HepG2 (cell line): Measurements from ENCODE around the gene HMGB2. TPM values are rescaled to one million over a fixed set of nuclear protein-coding genes. Genes with fewer than 3 reads are reported as not detected.

Source experiments
- ATAC-seq: fragments of 200-7000 bp; cut with Tn5 transposase; 3 replicates; pipeline ENCODE4 v1.9.1; 2020; ENCODE audit warnings: mild to moderate bottlenecking, moderate library complexity
- BruUV-seq: library from RNA; stranded (reverse); fragments of 400-500 nt; replicated peaks from 2 replicates; lab custom pipeline; 2021; lab: Mats Ljungman, UMichigan
- CTCF ChIA-PET: fragments of 300-600 bp; formaldehyde crosslinking; extraction: SDS; loops from one replicate; lab custom pipeline; 2021; ENCODE audit warnings: low total read pairs, inconsistent platforms, low intra/inter-chr PET ratio; lab: Yijun Ruan, JAX
- POLR2A ChIA-PET: fragments of 350-600 bp; sonication (Branson Sonifier 250); formaldehyde crosslinking; loops from one replicate; lab custom pipeline; 2020; ENCODE audit warnings: antibody characterized with exemption, inconsistent platforms; lab: Yijun Ruan, JAX
- DNase-seq: peaks from one replicate; pipeline ENCODE4 v3.0.0-alpha.2; 2015; ENCODE audit warnings: low spot score
- FAIRE-seq: peaks from 3 replicates; lab custom pipeline; 2011; peaks lifted over from hg19 to GRCh38; lab: Jason Lieb, UNC
- H2AFZ ChIP-seq: one replicate; pipeline ENCODE4 v1.6.1; 2011; ENCODE audit warnings: low read length, inconsistent platforms
- H3K27ac ChIP-seq: fragments of 300-600 bp; 3 replicates; pipeline ENCODE4 v1.8.0; 2011; ENCODE audit warnings: mixed run types, mild to moderate bottlenecking, mixed read lengths, low read length, inconsistent platforms; ENCODE audit not compliant: insufficient read depth; ENCODE audit errors: extremely low read length
- H3K27me3 ChIP-seq, 2 experiments: fragments of 200-600 bp in 1 of 2; 2 replicates in 1 of 2; 3 replicates in 1 of 2; pipeline versions ENCODE4 v1.6.0 to v1.8.0; 2011; ENCODE audit warnings: low read length in 2 of 2, mild to moderate bottlenecking in 2 of 2, moderate library complexity in 2 of 2, inconsistent platforms in 1 of 2; ENCODE audit not compliant: insufficient read depth in 2 of 2, control insufficient read depth in 1 of 2
- H3K36me3 ChIP-seq, 2 experiments: fragments of 200-600 bp in 1 of 2; replicated peaks in 1 of 2; 2 replicates in 1 of 2; 3 replicates in 1 of 2; pipeline versions ENCODE4 v1.5.1 to v1.8.0; 2011; ENCODE audit warnings: low read length in 2 of 2, inconsistent platforms in 1 of 2; ENCODE audit not compliant: insufficient read depth in 2 of 2, control insufficient read depth in 1 of 2
- H3K4me1 ChIP-seq: 2 replicates; pipeline ENCODE4 v1.5.1; 2012; ENCODE audit warnings: low read length, inconsistent platforms; ENCODE audit not compliant: insufficient read depth
- H3K4me2 ChIP-seq: 2 replicates; pipeline ENCODE4 v1.6.0; 2011; ENCODE audit warnings: low read depth, low read length, inconsistent platforms
- H3K4me3 ChIP-seq, 3 experiments: fragments of 200-600 bp in 1 of 3; sonication (generic), shearing (Covaris generic) in 1 of 3; replicated peaks in 1 of 3; 2 replicates each; pipeline ENCODE4 v1.5.1; 2011 to 2016; ENCODE audit warnings: low read length in 3 of 3, inconsistent platforms in 2 of 3, low read depth in 2 of 3, mild to moderate bottlenecking in 2 of 3, control low read depth in 1 of 3, mixed read lengths in 1 of 3; ENCODE audit not compliant: insufficient read depth in 1 of 3
- H3K79me2 ChIP-seq: one replicate; pipeline ENCODE4 v1.6.1; 2011; ENCODE audit warnings: low read length, inconsistent platforms; ENCODE audit not compliant: insufficient read depth
- H3K9ac ChIP-seq: 2 replicates; pipeline ENCODE4 v1.6.0; 2011; ENCODE audit warnings: mild to moderate bottlenecking, low read depth, low read length, inconsistent platforms; ENCODE audit not compliant: insufficient read depth
- H3K9me3 ChIP-seq: 2 replicates; pipeline ENCODE4 v1.5.1; 2012; ENCODE audit warnings: mild to moderate bottlenecking, low read length
- H4K20me1 ChIP-seq: 2 replicates; pipeline ENCODE4 v1.6.0; 2011; ENCODE audit warnings: inconsistent platforms, mild to moderate bottlenecking, low read length, moderate library complexity; ENCODE audit not compliant: insufficient read depth
- ARID3A ChIP-seq: IDR thresholded peaks from 2 replicates; pipeline ENCODE4 v1.6.1; 2012; ENCODE audit warnings: low read depth, low read length, improper control_type of control experiment
- GATAD1 ChIP-seq: IDR thresholded peaks from 2 replicates; pipeline ENCODE4 v1.6.1; 2016; ENCODE audit warnings: missing genetic modification reagents, missing compliant biosample characterization
- HIVEP1 ChIP-seq: sonication (generic); formaldehyde crosslinking; IDR thresholded peaks from 2 replicates; pipeline ENCODE4 v1.4.0; 2020; ENCODE audit warnings: mild to moderate bottlenecking, missing genetic modification reagents
- MXI1 ChIP-seq: IDR thresholded peaks from 3 replicates; pipeline ENCODE4 v1.6.1; 2012; ENCODE audit warnings: low read depth, low read length, inconsistent platforms, borderline replicate concordance
- ONECUT2 ChIP-seq: sonication (generic); formaldehyde crosslinking; IDR thresholded peaks from 2 replicates; pipeline ENCODE4 v1.4.0; 2020; ENCODE audit warnings: missing genetic modification reagents
- RFX1 ChIP-seq: fragments of 450-650 bp; IDR thresholded peaks from 2 replicates; pipeline ENCODE4 v1.6.1; 2017
- ZNF10 ChIP-seq: sonication (generic); formaldehyde crosslinking; IDR thresholded peaks from 2 replicates; pipeline ENCODE4 v1.4.0; 2020; ENCODE audit warnings: mild to moderate bottlenecking, low read depth, missing genetic modification reagents, borderline replicate concordance
- ZNF292 ChIP-seq: sonication (generic); formaldehyde crosslinking; IDR thresholded peaks from 2 replicates; pipeline ENCODE4 v1.8.1; 2022; ENCODE audit warnings: mild to moderate bottlenecking, low read depth, missing genetic modification reagents, borderline replicate concordance
- ZSCAN22 ChIP-seq: sonication (generic); formaldehyde crosslinking; IDR thresholded peaks from 2 replicates; pipeline ENCODE4 v1.4.0; 2020; ENCODE audit warnings: mild to moderate bottlenecking, missing genetic modification reagents
- WGBS: methylation state at CpG from one replicate; pipeline ENCODE4 v1.1.6; 2017; ENCODE audit warnings: low lambda C conversion rate; 5-methylcytosine and 5-hydroxymethylcytosine counted together
- in situ Hi-C: cut with HindIII; loops from 2 replicates; pipeline ENCODE4 v1.10.0; 2017; ENCODE audit warnings: low pct_unique_long_range_greater_than_20kb; ENCODE audit not compliant: extremely low pct_ligation_motif_present
- intact Hi-C: fragments of 100-400 bp; cut with micrococcal nuclease; formaldehyde crosslinking; loops from one replicate; pipeline ENCODE4 v1.10.0; 2022; ENCODE audit not compliant: unreplicated experiment
- polyA plus RNA-seq, 8 experiments: library from polyadenylated mRNA; depleted of rRNA in 3 of 8; stranded (reverse) in 7 of 8; unstranded in 1 of 8; fragments of >200 nt; fragmentation: Illumina TruSeq in 4 of 8; extraction: Trizol in 4 of 8; gene quantifications; 2 replicates each; pipeline versions ENCODE4 v1.2.1 to v1.2.3, GENCODE V29; 2011 to 2016; ENCODE audit warnings: low read depth in 4 of 8, missing spikeins in 1 of 8, mixed read lengths in 1 of 8; ENCODE audit not compliant: insufficient read depth in 1 of 8
- total RNA-seq, 5 experiments: library from RNA; depleted of rRNA; stranded (reverse); fragments of >200 nt; fragmentation: Illumina TruSeq; extraction: Trizol; gene quantifications; 2 replicates each; pipeline ENCODE4 v1.2.3, GENCODE V29; 2016; ENCODE audit warnings: low read depth in 1 of 5
- TF ChIP-seq, protein P1 (sequence below): sonication (generic); formaldehyde crosslinking; IDR thresholded peaks from 2 replicates; pipeline ENCODE4 v1.4.0; 2020; ENCODE audit warnings: missing genetic modification reagents, borderline replicate concordance
- TF ChIP-seq, protein P2 (sequence below): sonication (generic); formaldehyde crosslinking; IDR thresholded peaks from 2 replicates; pipeline ENCODE4 v1.5.0; 2020; ENCODE audit warnings: mild to moderate bottlenecking, missing genetic modification reagents

HMGB2 gene
- total and polyA plus RNA-seq, 2 of the 13 experiments (the other 11 are each of a cell fraction or from before 2014, with no cell fraction given), result 90.5 to 332 TPM

DNA sequence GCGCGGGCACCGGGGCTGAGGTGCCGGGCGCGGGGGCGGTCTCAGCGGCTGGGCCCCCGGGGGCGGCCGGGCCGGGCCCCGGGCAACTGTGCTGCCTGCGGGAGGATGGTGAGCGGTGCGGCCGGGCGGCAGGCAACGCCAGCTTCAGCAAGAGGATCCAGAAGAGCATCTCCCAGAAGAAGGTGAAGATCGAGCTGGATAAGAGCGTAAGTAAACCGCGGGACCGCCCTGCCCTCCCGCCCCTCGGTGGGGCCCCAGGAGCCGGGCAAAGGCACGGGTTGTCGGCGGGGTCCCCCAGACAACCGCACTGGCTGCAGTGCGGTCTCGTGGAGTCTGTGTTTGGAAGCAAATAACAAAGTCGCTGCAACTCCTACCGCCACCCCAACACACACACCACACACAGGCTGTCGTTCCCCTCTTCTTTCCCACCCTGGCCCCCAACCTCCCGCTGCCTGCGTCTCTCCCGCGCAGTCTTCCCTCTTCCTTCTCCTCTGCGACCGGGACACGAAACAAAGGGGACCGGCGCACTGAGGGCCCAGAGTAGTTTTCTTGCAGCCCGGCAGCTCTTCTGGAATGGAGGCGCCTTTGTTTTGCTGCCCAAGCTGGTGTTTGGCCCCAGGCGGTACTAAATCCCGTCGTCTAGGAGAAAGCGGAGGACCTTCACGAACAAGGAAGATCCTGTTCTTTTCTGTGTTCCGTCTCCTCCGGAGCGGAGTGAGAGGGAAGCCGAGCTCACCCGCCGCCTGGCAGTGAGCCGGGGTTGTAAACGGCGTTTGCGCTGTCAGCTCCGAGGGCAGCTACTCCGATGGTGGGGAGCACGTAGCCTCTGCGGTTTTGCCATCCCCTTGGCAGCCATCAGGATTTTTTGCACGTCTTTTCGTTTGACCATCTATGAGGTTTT is 37.4 kb upstream of the HMGB2 start (continued):
- TF ChIP-seq, protein P1, sequence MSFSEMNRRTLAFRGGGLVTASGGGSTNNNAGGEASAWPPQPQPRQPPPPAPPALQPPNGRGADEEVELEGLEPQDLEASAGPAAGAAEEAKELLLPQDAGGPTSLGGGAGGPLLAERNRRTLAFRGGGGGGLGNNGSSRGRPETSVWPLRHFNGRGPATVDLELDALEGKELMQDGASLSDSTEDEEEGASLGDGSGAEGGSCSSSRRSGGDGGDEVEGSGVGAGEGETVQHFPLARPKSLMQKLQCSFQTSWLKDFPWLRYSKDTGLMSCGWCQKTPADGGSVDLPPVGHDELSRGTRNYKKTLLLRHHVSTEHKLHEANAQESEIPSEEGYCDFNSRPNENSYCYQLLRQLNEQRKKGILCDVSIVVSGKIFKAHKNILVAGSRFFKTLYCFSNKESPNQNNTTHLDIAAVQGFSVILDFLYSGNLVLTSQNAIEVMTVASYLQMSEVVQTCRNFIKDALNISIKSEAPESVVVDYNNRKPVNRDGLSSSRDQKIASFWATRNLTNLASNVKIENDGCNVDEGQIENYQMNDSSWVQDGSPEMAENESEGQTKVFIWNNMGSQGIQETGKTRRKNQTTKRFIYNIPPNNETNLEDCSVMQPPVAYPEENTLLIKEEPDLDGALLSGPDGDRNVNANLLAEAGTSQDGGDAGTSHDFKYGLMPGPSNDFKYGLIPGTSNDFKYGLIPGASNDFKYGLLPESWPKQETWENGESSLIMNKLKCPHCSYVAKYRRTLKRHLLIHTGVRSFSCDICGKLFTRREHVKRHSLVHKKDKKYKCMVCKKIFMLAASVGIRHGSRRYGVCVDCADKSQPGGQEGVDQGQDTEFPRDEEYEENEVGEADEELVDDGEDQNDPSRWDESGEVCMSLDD (CRISPR knock-in tag), result 0 out of 2 replicates have a peak, but pooled peaks have one; percentile 34
- TF ChIP-seq ZNF292 (CRISPR knock-in tag), result peak; percentile 56; the same call in 1 of the 2 replicates

DNA sequence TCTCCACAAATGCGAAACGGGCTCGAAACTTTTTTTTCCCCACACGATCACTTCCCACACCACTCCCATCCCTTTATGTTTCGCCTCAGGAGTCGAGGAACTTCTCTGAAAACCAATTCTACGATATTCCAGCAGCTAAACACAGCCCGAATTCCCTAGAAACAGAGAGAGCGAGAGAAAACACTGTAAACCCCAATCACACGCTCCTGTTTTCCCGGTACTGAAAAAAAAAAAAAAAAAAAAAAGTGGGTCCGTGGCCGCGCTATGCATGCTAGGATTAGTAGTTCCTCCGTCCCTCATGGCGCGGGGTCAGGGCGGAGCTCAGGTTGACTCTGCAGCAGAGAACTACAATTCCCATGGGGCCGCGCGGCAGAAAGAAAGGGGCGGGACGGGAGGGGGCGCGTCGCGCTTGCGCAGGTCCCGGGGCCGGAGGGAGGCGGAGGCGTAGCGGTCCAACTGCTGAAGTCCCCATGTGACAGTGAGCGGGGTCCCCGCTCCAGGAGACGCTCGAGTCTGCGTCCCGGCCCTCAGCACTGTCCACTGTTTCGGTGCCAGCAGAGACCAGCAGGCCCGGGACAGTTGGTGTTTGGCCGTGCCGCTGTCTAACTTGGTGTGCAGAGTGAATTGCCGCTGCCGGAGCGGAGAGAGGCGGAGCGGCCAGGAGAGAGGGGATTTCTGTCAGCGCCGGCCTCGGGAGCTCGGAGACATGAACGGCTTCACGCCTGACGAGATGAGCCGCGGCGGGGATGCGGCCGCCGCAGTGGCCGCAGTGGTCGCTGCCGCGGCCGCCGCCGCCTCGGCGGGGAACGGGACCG is 36.5 kb upstream of the HMGB2 start, which contains the start of gene SAP30:
SAP30 (plus strand) TSS at position 478 of the 815 bp plus-strand sequence; CDS start at position 707, 229 bp downstream.
- Histone ChIP-seq H4K20me1 (no peaks in the 10 kb centered on the region), H3K27me3 (no peaks in the 10 kb centered on the region; a peak in 1 of 5 replicates), H3K36me3 (peaks cover 0 to 2% of the 10 kb centered on the region in 2 experiments; a peak in 3 of 5 replicates), H3K9me3 (no peaks in the 10 kb centered on the region), H3K4me1 (peaks cover 17% of the 10 kb centered on the region), H2AFZ (peak within 1 kb of the TSS; percentile 92), H3K4me2 (peak within 1 kb of the TSS; percentile 97), H3K9ac (peak within 1 kb of the TSS; percentile 87), H3K4me3 (peak within 1 kb of the TSS; percentile 91 to 94 (median 92)), H3K79me2 (peaks cover 28% of the 10 kb centered on the region), H3K27ac (peak within 1 kb of the TSS; percentile 91)
- ChIA-PET POLR2A (interaction anchor here (0.7 to 6.1 kb wide), 5 partner anchors 10 to 119 kb away, joined by 3 to 109 read pairs (median 3); partner anchors contain the start of gene HMGB2), CTCF (no interaction called here)
- WGBS, result 4% methylated on average over 24 of the region's 72 CpGs
- no TSS peak for BruUV-seq
- peak; percentile 89 for ATAC-seq
- peak; percentile 95 for DNase-seq
- intact Hi-C loops, result loop anchor here (1.0 kb wide), 1 partner anchor 36 kb away; the partner anchor contains the start of gene HMGB2
- in situ Hi-C loops, result loop anchor here (5.0 kb wide), 1 partner anchor 38 kb away; the partner anchor contains the start of gene HMGB2
- peak; percentile 80 for FAIRE-seq
- TF ChIP-seq ONECUT2 (CRISPR knock-in tag) (no peak), GATAD1 (CRISPR knock-in tag) (peak; percentile 59; the same call in 1 of the 2 replicates), RFX1 (no peak), HIVEP1 (CRISPR knock-in tag) (peak; percentile 74), ZSCAN22 (CRISPR knock-in tag) (no peak), ZNF10 (CRISPR knock-in tag) (no peak), MXI1 (peak; percentile 95; the same call in 2 of the 3 replicates), ARID3A (no peak)
- TF ChIP-seq, protein P2, sequence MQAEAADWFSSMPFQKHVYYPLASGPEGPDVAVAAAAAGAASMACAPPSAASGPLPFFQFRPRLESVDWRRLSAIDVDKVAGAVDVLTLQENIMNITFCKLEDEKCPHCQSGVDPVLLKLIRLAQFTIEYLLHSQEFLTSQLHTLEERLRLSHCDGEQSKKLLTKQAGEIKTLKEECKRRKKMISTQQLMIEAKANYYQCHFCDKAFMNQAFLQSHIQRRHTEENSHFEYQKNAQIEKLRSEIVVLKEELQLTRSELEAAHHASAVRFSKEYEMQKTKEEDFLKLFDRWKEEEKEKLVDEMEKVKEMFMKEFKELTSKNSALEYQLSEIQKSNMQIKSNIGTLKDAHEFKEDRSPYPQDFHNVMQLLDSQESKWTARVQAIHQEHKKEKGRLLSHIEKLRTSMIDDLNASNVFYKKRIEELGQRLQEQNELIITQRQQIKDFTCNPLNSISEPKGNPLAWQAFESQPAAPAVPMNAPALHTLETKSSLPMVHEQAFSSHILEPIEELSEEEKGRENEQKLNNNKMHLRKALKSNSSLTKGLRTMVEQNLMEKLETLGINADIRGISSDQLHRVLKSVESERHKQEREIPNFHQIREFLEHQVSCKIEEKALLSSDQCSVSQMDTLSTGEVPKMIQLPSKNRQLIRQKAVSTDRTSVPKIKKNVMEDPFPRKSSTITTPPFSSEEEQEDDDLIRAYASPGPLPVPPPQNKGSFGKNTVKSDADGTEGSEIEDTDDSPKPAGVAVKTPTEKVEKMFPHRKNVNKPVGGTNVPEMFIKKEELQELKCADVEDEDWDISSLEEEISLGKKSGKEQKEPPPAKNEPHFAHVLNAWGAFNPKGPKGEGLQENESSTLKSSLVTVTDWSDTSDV (CRISPR knock-in tag), result no peak
